Lung (tissue), 12 donors: ENCODE measurements around the gene AGAP1. TPM values are rescaled to one million over a fixed set of nuclear protein-coding genes. Genes with fewer than 3 reads are reported as not detected.

Experiments used
- ATAC-seq: fragments of 200-7000 bp; cut with Tn5 transposase; one replicate; pipeline ENCODE4 v1.9.1; 2020; ENCODE audit warnings: moderate number of reproducible peaks; ENCODE audit not compliant: insufficient read depth, low FRiP score
- DNase-seq, 3 donors: peaks; one replicate each; pipeline ENCODE4 v3.0.0-alpha.2; 2013 to 2017
- H3K27ac ChIP-seq, 2 donors: one replicate each; pipeline ENCODE4 v1.5.1; 2013; ENCODE audit warnings: mild to moderate bottlenecking in 2 of 2, moderate library complexity in 2 of 2, control low read depth in 1 of 2, inconsistent platforms in 1 of 2, low read depth in 1 of 2, low read length in 1 of 2
- H3K27me3 ChIP-seq, 3 donors: one replicate each; pipeline ENCODE4 v1.5.1; 2013; ENCODE audit warnings: low read length in 2 of 3; ENCODE audit not compliant: control insufficient read depth in 3 of 3, insufficient read depth in 3 of 3
- H3K36me3 ChIP-seq, 4 donors: one replicate each; pipeline ENCODE4 v1.5.1; 2013; ENCODE audit warnings: low read length in 4 of 4, mild to moderate bottlenecking in 1 of 4, moderate library complexity in 1 of 4; ENCODE audit not compliant: control insufficient read depth in 4 of 4, insufficient read depth in 4 of 4
- H3K4me1 ChIP-seq, 5 donors: one replicate each; pipeline ENCODE4 v1.5.1; 2013; ENCODE audit warnings: low read length in 5 of 5, mild to moderate bottlenecking in 2 of 5, moderate library complexity in 1 of 5; ENCODE audit not compliant: control insufficient read depth in 5 of 5, insufficient read depth in 5 of 5
- H3K4me3 ChIP-seq: one replicate; pipeline ENCODE4 v1.5.1; 2013; ENCODE audit warnings: mild to moderate bottlenecking, control low read depth, moderate library complexity
- H3K9ac ChIP-seq, 2 donors: one replicate each; pipeline ENCODE4 v1.5.1; 2013; ENCODE audit warnings: low read length in 2 of 2, control low read depth in 1 of 2; ENCODE audit not compliant: insufficient read depth in 1 of 2
- H3K9me3 ChIP-seq, 4 donors: one replicate each; pipeline ENCODE4 v1.5.1; 2013; ENCODE audit warnings: low read length in 3 of 4, mild to moderate bottlenecking in 1 of 4, moderate library complexity in 1 of 4; ENCODE audit not compliant: control insufficient read depth in 4 of 4, insufficient read depth in 3 of 4
- WGBS, 2 donors: extraction: QIAGEN DNeasy Blood & Tissue Kit; methylation state at CpG; one replicate each; pipeline ENCODE4 v1.1.7; 2013; 5-methylcytosine and 5-hydroxymethylcytosine counted together
- polyA plus RNA-seq, 2 donors: library from polyadenylated mRNA; stranded (reverse); fragments of 200-250 nt; gene quantifications; one replicate each; pipeline ENCODE4 v1.2.1, GENCODE V29; 2013
- total RNA-seq, 2 donors: library from RNA; depleted of rRNA in 1 of 2; stranded (reverse); fragments of >200 nt in 1 of 2; gene quantifications; one replicate each; pipeline ENCODE4 v1.2.1, GENCODE V29; 2014 to 2021
- TF ChIP-seq, protein P1 (sequence below): IDR thresholded peaks from 2 replicates; pipeline ENCODE4 v1.5.1; 2012; ENCODE audit warnings: mild to moderate bottlenecking; ENCODE audit errors: control extremely low read depth, extremely low read depth
- donor health status: control.
- donor health status: control.
- donor health status: Bipolar disorder and iron deficiency.
- donor health status: healthy.
- donor health status: DM: yes; HTN: yes; CAD: no.

AGAP1 gene
- total and polyA plus RNA-seq, 4 donors = 6.6 to 39.4 (median 20.2) TPM

DNA sequence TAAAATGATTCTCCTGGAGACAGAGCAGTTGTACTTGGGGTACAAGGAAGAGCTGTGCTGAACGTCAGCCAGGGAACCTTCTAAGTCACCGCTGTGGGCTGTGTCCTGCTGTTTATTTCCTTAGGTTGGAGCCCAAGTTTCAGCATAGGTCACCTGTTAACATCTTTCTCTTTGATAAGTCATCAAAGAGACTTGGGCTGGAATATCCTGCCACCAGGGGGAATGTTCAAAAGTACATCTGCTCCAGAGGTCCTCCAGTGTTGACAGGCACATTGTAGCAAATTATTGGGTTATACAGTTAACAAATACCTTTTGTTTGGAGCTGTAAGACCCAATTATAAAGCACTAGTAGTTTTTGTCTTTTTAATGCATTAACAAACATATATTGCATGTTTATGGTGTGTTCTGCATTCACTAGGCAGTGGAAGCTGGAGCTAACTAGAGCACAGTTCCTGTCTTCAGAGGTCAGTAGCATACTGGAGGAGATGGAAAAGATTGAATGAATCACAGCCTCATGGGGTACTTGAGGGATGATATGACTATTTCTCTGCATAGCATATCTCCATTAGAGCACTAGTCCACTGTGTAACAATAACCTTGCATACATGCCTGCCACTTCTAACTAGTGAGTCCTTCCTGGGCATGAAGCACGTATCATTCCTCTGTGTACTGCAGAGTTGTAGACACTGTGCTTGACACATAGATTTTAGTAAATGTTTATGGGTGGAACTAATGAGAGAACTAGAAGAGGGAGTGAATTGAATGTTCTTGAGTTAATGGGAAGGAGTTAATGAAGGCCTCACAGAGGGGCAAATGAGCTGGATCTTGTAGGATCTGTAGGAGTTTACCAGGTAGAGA, 182.1 kb downstream of the AGAP1 start:
- Histone ChIP-seq H3K9ac (no peak overlapping the region), H3K4me1 (peaks cover 0 to 9% (median 7%) of the 10 kb centered on the region in 5 donors), H3K27ac (no peak overlapping the region), H3K36me3 (no peaks in the 10 kb centered on the region), H3K27me3 (peaks cover 0 to 13% (median 5%) of the 10 kb centered on the region in 3 donors), H3K4me3 (no peak overlapping the region), H3K9me3 (no peaks in the 10 kb centered on the region)
- TF ChIP-seq, protein P1, sequence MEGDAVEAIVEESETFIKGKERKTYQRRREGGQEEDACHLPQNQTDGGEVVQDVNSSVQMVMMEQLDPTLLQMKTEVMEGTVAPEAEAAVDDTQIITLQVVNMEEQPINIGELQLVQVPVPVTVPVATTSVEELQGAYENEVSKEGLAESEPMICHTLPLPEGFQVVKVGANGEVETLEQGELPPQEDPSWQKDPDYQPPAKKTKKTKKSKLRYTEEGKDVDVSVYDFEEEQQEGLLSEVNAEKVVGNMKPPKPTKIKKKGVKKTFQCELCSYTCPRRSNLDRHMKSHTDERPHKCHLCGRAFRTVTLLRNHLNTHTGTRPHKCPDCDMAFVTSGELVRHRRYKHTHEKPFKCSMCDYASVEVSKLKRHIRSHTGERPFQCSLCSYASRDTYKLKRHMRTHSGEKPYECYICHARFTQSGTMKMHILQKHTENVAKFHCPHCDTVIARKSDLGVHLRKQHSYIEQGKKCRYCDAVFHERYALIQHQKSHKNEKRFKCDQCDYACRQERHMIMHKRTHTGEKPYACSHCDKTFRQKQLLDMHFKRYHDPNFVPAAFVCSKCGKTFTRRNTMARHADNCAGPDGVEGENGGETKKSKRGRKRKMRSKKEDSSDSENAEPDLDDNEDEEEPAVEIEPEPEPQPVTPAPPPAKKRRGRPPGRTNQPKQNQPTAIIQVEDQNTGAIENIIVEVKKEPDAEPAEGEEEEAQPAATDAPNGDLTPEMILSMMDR = no peak
- WGBS, 2 donors = 76 to 79% methylated on average over 3 of the region's 3 CpGs
- DNase-seq (no peak), ATAC-seq (no peak)

- Histone ChIP-seq H3K9me3 (no peaks in the 10 kb centered on the region), H3K27me3 (peaks cover 0 to 11% (median 3%) of the 10 kb centered on the region in 3 donors), H3K27ac (no peak overlapping the region), H3K9ac (no peak overlapping the region), H3K36me3 (no peaks in the 10 kb centered on the region), H3K4me1 (peaks cover 0 to 7% (median 6%) of the 10 kb centered on the region in 5 donors), H3K4me3 (no peak overlapping the region)
- 73 to 80% methylated on average over 1 of the region's 1 CpG for WGBS, 2 donors
- DNase-seq = no peak
- TF ChIP-seq, protein P1 = no peak
- no peak for ATAC-seq
Observed at GRCh38 chr2:235676536-235676799, 182.6 kb downstream of the AGAP1 start.

DNA sequence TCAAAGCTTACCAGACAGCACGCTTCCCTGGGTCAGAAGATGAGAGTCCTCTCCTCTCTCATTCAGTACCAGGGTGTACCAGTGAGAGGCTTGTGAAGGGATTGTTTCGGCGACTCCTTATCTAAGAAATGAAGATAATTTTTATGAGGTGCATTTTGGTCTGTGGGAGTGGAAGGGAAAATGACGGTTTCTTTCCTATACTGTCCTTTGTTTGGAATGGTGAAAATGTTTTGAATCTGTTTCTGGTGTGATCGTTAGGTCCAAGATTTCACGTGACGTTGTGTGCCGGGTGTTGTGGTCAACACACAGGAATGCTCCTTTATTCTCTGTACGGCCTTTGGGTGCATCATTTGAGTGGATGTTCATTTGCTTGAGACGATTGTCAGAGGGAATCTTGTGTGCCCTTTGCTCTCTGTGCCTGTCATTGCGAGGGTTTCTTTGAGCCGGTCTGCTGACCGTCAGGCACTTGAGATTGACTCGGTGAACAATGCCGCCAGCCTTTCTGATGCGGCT, 183.5 kb downstream of the AGAP1 start:
- peaks cover 0 to 7% (median 6%) of the 10 kb centered on the region in 5 donors for H3K4me1 ChIP-seq
- 89 to 96% methylated on average over 16 of the region's 16 CpGs for WGBS, 2 donors
- peaks cover 0 to 8% (median 0%) of the 10 kb centered on the region in 3 donors for H3K27me3 ChIP-seq
- no peak for DNase-seq
- no peaks in the 10 kb centered on the region for H3K9me3 ChIP-seq
- no peak overlapping the region for H3K9ac ChIP-seq
- H3K36me3 ChIP-seq = no peaks in the 10 kb centered on the region
- TF ChIP-seq, protein P1 = no peak
- no peak overlapping the region for H3K27ac ChIP-seq
- no peak for ATAC-seq
- no peak overlapping the region for H3K4me3 ChIP-seq
